ENCODE data around the gene ASZ1. TPM values are rescaled to one million over a fixed set of nuclear protein-coding genes. Genes with fewer than 3 reads are reported as not detected.

ASZ1 gene
- total RNA-seq, 1 experiment from 2014 or later = not detected

DNA sequence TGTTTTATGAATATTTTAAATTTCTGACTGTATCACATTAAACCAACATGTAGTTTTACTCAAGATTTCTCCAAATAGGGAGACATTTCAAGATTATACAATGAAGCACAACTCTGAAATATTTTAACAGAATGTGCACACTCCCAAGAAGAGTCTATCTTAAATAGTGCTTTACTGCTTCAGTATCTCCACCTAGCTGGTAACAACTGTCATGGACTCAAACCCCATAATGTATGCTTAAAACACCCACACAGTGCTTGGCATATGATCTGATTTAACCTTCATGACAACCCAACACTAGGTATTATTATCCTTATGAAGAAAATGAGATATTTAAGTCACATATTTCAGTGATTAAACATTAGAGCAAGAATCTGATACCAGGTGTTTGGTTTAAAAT, 45.9 kb downstream of the ASZ1 start:
- BruUV-seq (replicated peaks) = no TSS peak
- intact Hi-C loops (cut with micrococcal nuclease) = no loop called here
- CTCF ChIA-PET = no interaction called here
- POLR2A ChIA-PET = no interaction called here
- Histone ChIP-seq H4K20me1 (ENCODE audit: insufficient read depth) (no peaks in the 10 kb centered on the region), H3K9me2 (ENCODE audit: insufficient read depth) (0 out of 2 replicates have a peak, but pooled peaks cover 3% of the 10 kb centered on the region), H3K9me3 (ENCODE audit: control insufficient read depth in 1 of 2, insufficient read depth in 1 of 2, low read depth in 1 of 2, low read length in 2 of 2) (no peaks in the 10 kb centered on the region), H3K36me3 (ENCODE audit: control insufficient read depth in 1 of 2, insufficient read depth in 2 of 2, low read length in 2 of 2) (no peaks in the 10 kb centered on the region), H3K27ac (ENCODE audit: low read depth, low read length) (no peak overlapping the region), H3K4me1 (ENCODE audit: control insufficient read depth in 1 of 2, insufficient read depth in 2 of 2, low read length in 2 of 2) (peaks cover 4 to 12% of the 10 kb centered on the region in 2 experiments; a peak in 3 of 4 replicates), H3K4me3 (replicated peaks in 1 of 2; ENCODE audit: low read depth in 1 of 2, low read length in 2 of 2) (no peak overlapping the region), H3K9ac (ENCODE audit: low read length) (no peak overlapping the region), H3K27me3 (ENCODE audit: insufficient read depth, low read length) (no peaks in the 10 kb centered on the region), H3K4me2 (ENCODE audit: low read length) (no peak overlapping the region), H2AFZ (ENCODE audit: low read depth, low read length, poor library complexity, severe bottlenecking) (no peak overlapping the region), H3K79me2 (ENCODE audit: insufficient read depth, low read length) (no peaks in the 10 kb centered on the region)
- RAD21 ChIA-PET (ENCODE audit: low non-redundant PET in 1 of 2, low total read pairs in 2 of 2, uncharacterized antibody in 2 of 2, unreplicated experiment in 2 of 2) = no interaction called here
- TF ChIP-seq, protein P1, sequence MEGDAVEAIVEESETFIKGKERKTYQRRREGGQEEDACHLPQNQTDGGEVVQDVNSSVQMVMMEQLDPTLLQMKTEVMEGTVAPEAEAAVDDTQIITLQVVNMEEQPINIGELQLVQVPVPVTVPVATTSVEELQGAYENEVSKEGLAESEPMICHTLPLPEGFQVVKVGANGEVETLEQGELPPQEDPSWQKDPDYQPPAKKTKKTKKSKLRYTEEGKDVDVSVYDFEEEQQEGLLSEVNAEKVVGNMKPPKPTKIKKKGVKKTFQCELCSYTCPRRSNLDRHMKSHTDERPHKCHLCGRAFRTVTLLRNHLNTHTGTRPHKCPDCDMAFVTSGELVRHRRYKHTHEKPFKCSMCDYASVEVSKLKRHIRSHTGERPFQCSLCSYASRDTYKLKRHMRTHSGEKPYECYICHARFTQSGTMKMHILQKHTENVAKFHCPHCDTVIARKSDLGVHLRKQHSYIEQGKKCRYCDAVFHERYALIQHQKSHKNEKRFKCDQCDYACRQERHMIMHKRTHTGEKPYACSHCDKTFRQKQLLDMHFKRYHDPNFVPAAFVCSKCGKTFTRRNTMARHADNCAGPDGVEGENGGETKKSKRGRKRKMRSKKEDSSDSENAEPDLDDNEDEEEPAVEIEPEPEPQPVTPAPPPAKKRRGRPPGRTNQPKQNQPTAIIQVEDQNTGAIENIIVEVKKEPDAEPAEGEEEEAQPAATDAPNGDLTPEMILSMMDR (IDR thresholded peaks at IDR 0.05 in 2 of 3, conservative IDR thresholded peaks at IDR 0.05 in 1 of 3; ENCODE audit: borderline replicate concordance in 1 of 3, insufficient read depth in 1 of 3, low read depth in 2 of 3, low read length in 2 of 3) = 0 out of 6 replicates have a peak, but pooled peaks of 1 of the 3 experiments have one; percentile 9
- TF ChIP-seq EGR1 (IDR thresholded peaks at IDR 0.05; ENCODE audit: low read depth) (no peak), RAD21 (IDR thresholded peaks at IDR 0.05; ENCODE audit: low read depth) (peak; percentile 26; the same call in 1 of the 2 replicates)
- ATAC-seq (0 out of 2 replicates have a peak, but pooled peaks have one; percentile 39), DNase-seq (ENCODE audit: low read depth, low spot score) (no peak)

DNA sequence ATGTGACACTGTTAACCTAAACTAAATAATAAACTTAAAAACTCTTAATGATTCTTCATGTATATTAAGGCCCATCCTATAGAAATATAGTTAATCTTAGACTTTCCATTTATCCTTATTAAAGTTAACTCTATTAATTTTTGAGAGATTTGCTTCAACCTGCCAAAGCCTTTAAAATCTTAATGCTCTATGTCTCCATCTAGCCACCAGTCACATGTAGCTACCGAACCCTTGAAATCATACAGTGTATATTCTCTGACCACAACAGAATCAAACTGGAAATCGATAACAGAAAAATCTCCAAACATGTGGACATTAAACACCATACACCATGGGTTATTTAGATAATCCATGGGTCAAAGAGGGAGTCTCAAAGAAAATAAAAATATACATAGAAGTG, 51.9 kb downstream of the ASZ1 start:
- Histone ChIP-seq H3K9ac (ENCODE audit: low read length) (no peak overlapping the region), H3K4me2 (ENCODE audit: low read length) (no peak overlapping the region), H3K4me1 (ENCODE audit: control insufficient read depth in 1 of 2, insufficient read depth in 2 of 2, low read length in 2 of 2) (no peaks in the 10 kb centered on the region), H3K9me3 (ENCODE audit: control insufficient read depth in 1 of 2, insufficient read depth in 1 of 2, low read depth in 1 of 2, low read length in 2 of 2) (no peaks in the 10 kb centered on the region), H3K27ac (ENCODE audit: low read depth, low read length) (no peak overlapping the region), H3K36me3 (ENCODE audit: control insufficient read depth in 1 of 2, insufficient read depth in 2 of 2, low read length in 2 of 2) (no peaks in the 10 kb centered on the region), H2AFZ (ENCODE audit: low read depth, low read length, poor library complexity, severe bottlenecking) (no peak overlapping the region), H3K4me3 (replicated peaks in 1 of 2; ENCODE audit: low read depth in 1 of 2, low read length in 2 of 2) (no peak overlapping the region), H4K20me1 (ENCODE audit: insufficient read depth) (no peaks in the 10 kb centered on the region), H3K27me3 (ENCODE audit: insufficient read depth, low read length) (no peaks in the 10 kb centered on the region), H3K79me2 (ENCODE audit: insufficient read depth, low read length) (no peaks in the 10 kb centered on the region), H3K9me2 (ENCODE audit: insufficient read depth) (0 out of 2 replicates have a peak, but pooled peaks cover 3% of the 10 kb centered on the region)
- TF ChIP-seq POLR2A (IDR thresholded peaks at IDR 0.05; ENCODE audit: borderline replicate concordance, extremely low read depth, insufficient read depth, insufficient read length) = no peak
- TF ChIP-seq EGR1 (IDR thresholded peaks at IDR 0.05; ENCODE audit: low read depth) = no peak
- no peak for TF ChIP-seq JUND (IDR thresholded peaks at IDR 0.05)
- TF ChIP-seq, protein P1 (IDR thresholded peaks at IDR 0.05 in 2 of 3, conservative IDR thresholded peaks at IDR 0.05 in 1 of 3; ENCODE audit: borderline replicate concordance in 1 of 3, insufficient read depth in 1 of 3, low read depth in 2 of 3, low read length in 2 of 3) = peak; percentile 24 to 28 (median 25); a peak in 2 of 6 replicates
- intact Hi-C loops (cut with micrococcal nuclease) = no loop called here
- ChIA-PET CTCF (interaction anchor here (0.5 to 2.2 kb wide), 6 partner anchors 9 to 778 kb away, joined by 3 to 5 read pairs (median 3); no protein-coding TSS in a partner anchor), POLR2A (interaction anchor here (1.0 kb wide), 1 partner anchor 9 kb away, joined by 4 read pairs; no protein-coding TSS in a partner anchor), RAD21 (ENCODE audit: low non-redundant PET in 1 of 2, low total read pairs in 2 of 2, uncharacterized antibody in 2 of 2, unreplicated experiment in 2 of 2) (interaction anchor here in 1 of 2 experiments (0.6 kb wide), 1 partner anchor 11 kb away, joined by 3 read pairs; no protein-coding TSS in a partner anchor)
- BruUV-seq (replicated peaks) = no TSS peak
- DNase-seq (ENCODE audit: low read depth, low spot score) (no peak), ATAC-seq (peak; percentile 52; the same call in 1 of the 2 replicates)

All from HCT116 (cell line).